COLO668 (cell line): Measurements from ENCODE around the gene C5orf63.
"Not testable (repeated sequence)": the region's sequence is repeated elsewhere in the genome, so short reads cannot be mapped to it uniquely, and the experiment has no call there.

Experiments
- DNase-seq: peaks from one replicate; lab custom pipeline; 2025; ENCODE audit not compliant: unreplicated experiment; lab: John Stamatoyannopoulos, UW

C5orf63 gene

GRCh38 chr5:127072861-127073846 lies at the start of gene C5orf63:
TSS of gene C5orf63 (minus strand) at chr5:127073502. CDS start at chr5:127058995, 14,507 bp downstream.
- DNase-seq, result peak; percentile 81

- DNase-seq, result no peak
Measured at GRCh38 chr5:127112347-127112864, 39.1 kb upstream of the C5orf63 start.

GRCh38 chr5:127111112-127111511 lies 37.8 kb upstream of the C5orf63 start:
- DNase-seq, result no peak

GRCh38 chr5:127108624-127109260 lies 35.4 kb upstream of the C5orf63 start:
- not testable (repeated sequence) for DNase-seq

- DNase-seq, result no peak
Measured at GRCh38 chr5:127101935-127102334, 28.6 kb upstream of the C5orf63 start.

- no peak for DNase-seq
Measured at GRCh38 chr5:127101533-127101932, 28.2 kb upstream of the C5orf63 start.

- no peak for DNase-seq
Measured at GRCh38 chr5:127098241-127098640, 24.9 kb upstream of the C5orf63 start.

- no peak for DNase-seq
Measured at GRCh38 chr5:127097278-127097677, 24.0 kb upstream of the C5orf63 start.

- DNase-seq, result no peak
Measured at GRCh38 chr5:127096328-127096993, 23.2 kb upstream of the C5orf63 start.

- DNase-seq, result no peak
Measured at GRCh38 chr5:127094161-127094814, 21.0 kb upstream of the C5orf63 start.

GRCh38 chr5:127092690-127093089 lies 19.4 kb upstream of the C5orf63 start:
- no peak for DNase-seq

GRCh38 chr5:127089191-127089590 lies 15.9 kb upstream of the C5orf63 start:
- DNase-seq, result no peak

GRCh38 chr5:127088251-127088650 lies 14.9 kb upstream of the C5orf63 start:
- DNase-seq, result no peak

- no peak for DNase-seq
Measured at GRCh38 chr5:127086589-127086988, 13.3 kb upstream of the C5orf63 start.

GRCh38 chr5:127085796-127086195 lies 12.5 kb upstream of the C5orf63 start:
- no peak for DNase-seq

- no peak for DNase-seq
Measured at GRCh38 chr5:127085371-127085770, 12.1 kb upstream of the C5orf63 start.

GRCh38 chr5:127084656-127085055 lies 11.4 kb upstream of the C5orf63 start:
- no peak for DNase-seq

GRCh38 chr5:127083711-127084110 lies 10.4 kb upstream of the C5orf63 start:
- DNase-seq, result no peak

GRCh38 chr5:127079994-127080491 lies 6.7 kb upstream of the C5orf63 start:
- DNase-seq, result no peak

- no peak for DNase-seq
Measured at GRCh38 chr5:127077366-127077765, 4.1 kb upstream of the C5orf63 start.
